GM19025 (cell line): ENCODE measurements around the gene CACNA1H.

Source experiments
- ATAC-seq: cut with Tn5 transposase; IDR thresholded peaks from one replicate; pipeline ENCODE4 v1.9.1; 2021; ENCODE audit warnings: mild to moderate bottlenecking, low read depth, moderate library complexity; ENCODE audit not compliant: unreplicated experiment

Gene CACNA1H

GRCh38 chr16:1156055-1156982 lies 3.4 kb downstream of the CACNA1H start:
- ATAC-seq, result no peak

- ATAC-seq, result no peak
These were observed 4.2 kb downstream of the CACNA1H start for GRCh38 chr16:1156983-1157638.

GRCh38 chr16:1157639-1158455 lies 4.9 kb downstream of the CACNA1H start:
- no peak for ATAC-seq

GRCh38 chr16:1158456-1159324 lies 5.8 kb downstream of the CACNA1H start:
- ATAC-seq, result no peak

GRCh38 chr16:1159325-1159972 lies 6.5 kb downstream of the CACNA1H start:
- no peak for ATAC-seq

GRCh38 chr16:1159973-1160772 lies 7.3 kb downstream of the CACNA1H start:
- ATAC-seq, result no peak

GRCh38 chr16:1160773-1161348 lies 8.0 kb downstream of the CACNA1H start:
- ATAC-seq, result no peak

GRCh38 chr16:1162701-1163566 lies 10.0 kb downstream of the CACNA1H start:
- ATAC-seq, result no peak

- ATAC-seq, result no peak
These were observed 10.7 kb downstream of the CACNA1H start for GRCh38 chr16:1163567-1164055.

- ATAC-seq, result no peak
These were observed 11.5 kb downstream of the CACNA1H start for GRCh38 chr16:1164382-1164781.

GRCh38 chr16:1164975-1165374 lies 12.1 kb downstream of the CACNA1H start:
- no peak for ATAC-seq

- ATAC-seq, result no peak
These were observed 12.6 kb downstream of the CACNA1H start for GRCh38 chr16:1165511-1165910.

- ATAC-seq, result no peak
These were observed 14.6 kb downstream of the CACNA1H start for GRCh38 chr16:1167276-1168107.

- no peak for ATAC-seq
These were observed 15.9 kb downstream of the CACNA1H start for GRCh38 chr16:1168837-1169236.

GRCh38 chr16:1169285-1170075 lies 16.6 kb downstream of the CACNA1H start:
- ATAC-seq, result no peak

GRCh38 chr16:1170076-1170418 lies 17.1 kb downstream of the CACNA1H start:
- no peak for ATAC-seq
